IPS-18c (cell line): Measurements from ENCODE around the gene PPP2R2B.
"Not testable (repeated sequence)": the region's sequence is repeated elsewhere in the genome, so short reads cannot be mapped to it uniquely, and the experiment has no call there.

Experiments
- H3K4me3 ChIP-seq: 2 replicates; pipeline ENCODE4 v1.7.0; 2013; ENCODE audit warnings: low read depth, mild to moderate bottlenecking, low read length, moderate library complexity; ENCODE audit not compliant: insufficient read depth
- H3K9me3 ChIP-seq: one replicate; pipeline ENCODE4 v1.6.1; 2013; ENCODE audit warnings: mild to moderate bottlenecking, low read length, moderate library complexity; ENCODE audit not compliant: control insufficient read depth, insufficient read depth

PPP2R2B gene

DNA sequence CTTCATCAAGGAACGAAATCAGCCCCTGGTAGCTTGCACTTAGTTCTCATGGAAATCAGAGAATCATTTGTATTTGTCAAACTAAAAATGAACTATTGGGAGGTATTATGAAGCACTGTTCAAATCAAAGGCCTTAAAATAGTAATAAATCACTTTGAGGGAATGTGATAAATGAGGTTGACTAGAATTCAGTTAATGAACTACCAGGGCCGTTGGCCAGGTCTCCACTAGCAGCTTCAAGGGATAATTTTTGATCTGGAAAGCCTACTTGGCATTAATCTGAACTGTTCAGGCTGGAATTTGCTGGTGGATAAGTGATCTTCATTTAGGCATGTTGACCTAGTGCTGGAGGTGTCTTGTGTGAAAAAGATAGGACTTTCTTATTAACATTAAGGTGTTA, 286.2 kb downstream of the PPP2R2B start:
- Histone ChIP-seq H3K4me3 (no peak overlapping the region), H3K9me3 (no peaks in the 10 kb centered on the region)

GRCh38 chr5:146589028-146589345, 289.6 kb downstream of the PPP2R2B start:
- H3K4me3 ChIP-seq = no peak overlapping the region

GRCh38 chr5:146588331-146589027, 290.1 kb downstream of the PPP2R2B start:
- H3K4me3 ChIP-seq = no peak overlapping the region
- H3K9me3 ChIP-seq = no peaks in the 10 kb centered on the region

More at GRCh38 chr5:146589028-146589345, 289.6 kb downstream of the PPP2R2B start:
- no peaks in the 10 kb centered on the region for H3K9me3 ChIP-seq

GRCh38 chr5:146586752-146587151, 291.8 kb downstream of the PPP2R2B start:
- no peaks in the 10 kb centered on the region for H3K9me3 ChIP-seq
- no peak overlapping the region for H3K4me3 ChIP-seq

- Histone ChIP-seq H3K4me3 (no peak overlapping the region), H3K9me3 (no peaks in the 10 kb centered on the region)
These were observed 293.8 kb downstream of the PPP2R2B start for GRCh38 chr5:146584750-146585149.

DNA sequence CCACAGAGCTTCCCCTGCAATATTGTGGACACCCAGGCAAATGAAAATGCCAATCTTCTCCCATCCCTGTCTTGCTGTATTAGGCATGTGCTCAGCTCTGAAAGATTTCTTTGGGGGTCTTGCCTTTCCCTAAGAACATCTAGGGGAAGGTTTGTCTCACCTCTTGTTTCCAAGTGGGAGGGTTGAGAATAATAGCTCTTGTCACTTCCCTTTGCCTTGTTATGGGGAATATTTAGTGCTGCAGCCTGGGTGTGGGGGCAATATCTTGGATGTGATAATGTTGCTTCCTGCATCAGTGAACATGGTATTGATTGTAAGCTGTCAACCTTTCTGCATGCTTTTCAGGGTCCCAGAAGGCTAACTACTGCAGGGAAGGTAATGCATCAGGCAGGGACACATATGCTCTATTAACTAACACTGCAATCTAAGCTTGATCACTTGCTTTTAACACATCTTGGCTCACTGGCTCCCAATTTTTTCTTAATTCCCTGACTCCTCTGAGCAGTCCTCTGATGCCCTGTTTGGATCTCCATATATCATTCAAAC, 296.4 kb downstream of the PPP2R2B start:
- H3K4me3 ChIP-seq = no peak overlapping the region
- H3K9me3 ChIP-seq = no peaks in the 10 kb centered on the region

- H3K4me3 ChIP-seq = no peak overlapping the region
- peaks cover 2% of the 10 kb centered on the region for H3K9me3 ChIP-seq
These were observed 298.3 kb downstream of the PPP2R2B start for GRCh38 chr5:146580237-146580636.

DNA sequence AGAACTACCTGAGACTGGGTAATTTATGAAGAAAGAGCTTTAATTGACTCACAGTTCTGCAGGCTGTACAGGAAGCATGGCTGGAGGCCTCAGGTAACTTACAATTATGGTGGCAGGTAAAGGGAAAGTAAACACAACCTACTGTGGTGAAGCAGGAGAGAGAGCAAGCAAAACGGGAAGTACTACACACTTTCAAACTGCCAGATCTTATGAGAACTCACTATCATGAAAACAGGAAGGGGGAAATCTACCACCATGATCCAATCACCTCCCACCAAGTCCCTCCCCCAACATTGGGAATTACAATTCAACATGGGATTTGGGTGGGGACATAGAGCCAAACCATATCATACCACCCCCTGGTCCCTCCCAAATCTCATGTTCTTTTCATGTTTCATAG, 303.8 kb downstream of the PPP2R2B start:
- no peak overlapping the region for H3K4me3 ChIP-seq
- H3K9me3 ChIP-seq = peaks cover 2% of the 10 kb centered on the region

GRCh38 chr5:146568161-146568560, 310.4 kb downstream of the PPP2R2B start:
- H3K9me3 ChIP-seq = no peaks in the 10 kb centered on the region
- no peak overlapping the region for H3K4me3 ChIP-seq

DNA sequence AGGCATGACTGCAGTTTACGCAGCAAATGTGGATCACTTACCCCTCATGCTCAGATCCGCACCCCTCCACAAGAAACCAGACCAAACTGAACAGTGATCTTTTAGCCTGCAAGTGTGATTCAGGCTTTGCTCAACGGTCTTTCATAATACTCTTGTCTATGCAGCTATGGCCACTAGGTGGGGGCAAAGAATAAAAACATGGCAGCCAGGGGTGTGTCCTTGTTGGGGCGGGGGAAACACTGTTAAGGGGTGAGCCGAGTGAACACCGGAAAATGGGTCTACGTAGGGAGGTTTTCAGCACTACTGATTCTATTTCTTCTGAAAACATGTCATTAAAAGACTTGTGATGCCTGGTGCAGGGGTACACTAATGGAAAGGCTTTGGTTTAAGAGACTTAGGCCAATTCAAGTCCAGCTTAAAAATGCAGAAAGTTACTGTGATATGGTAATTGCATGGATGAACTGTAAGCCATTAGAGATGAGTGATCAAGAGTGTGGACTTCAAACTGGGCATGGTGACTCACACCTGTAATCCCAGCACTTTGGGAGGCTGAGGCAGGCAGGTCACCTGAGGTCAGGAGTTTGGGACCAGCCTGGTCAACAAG, 312.7 kb downstream of the PPP2R2B start:
- H3K9me3 ChIP-seq = no peaks in the 10 kb centered on the region
- H3K4me3 ChIP-seq = no peak overlapping the region

DNA sequence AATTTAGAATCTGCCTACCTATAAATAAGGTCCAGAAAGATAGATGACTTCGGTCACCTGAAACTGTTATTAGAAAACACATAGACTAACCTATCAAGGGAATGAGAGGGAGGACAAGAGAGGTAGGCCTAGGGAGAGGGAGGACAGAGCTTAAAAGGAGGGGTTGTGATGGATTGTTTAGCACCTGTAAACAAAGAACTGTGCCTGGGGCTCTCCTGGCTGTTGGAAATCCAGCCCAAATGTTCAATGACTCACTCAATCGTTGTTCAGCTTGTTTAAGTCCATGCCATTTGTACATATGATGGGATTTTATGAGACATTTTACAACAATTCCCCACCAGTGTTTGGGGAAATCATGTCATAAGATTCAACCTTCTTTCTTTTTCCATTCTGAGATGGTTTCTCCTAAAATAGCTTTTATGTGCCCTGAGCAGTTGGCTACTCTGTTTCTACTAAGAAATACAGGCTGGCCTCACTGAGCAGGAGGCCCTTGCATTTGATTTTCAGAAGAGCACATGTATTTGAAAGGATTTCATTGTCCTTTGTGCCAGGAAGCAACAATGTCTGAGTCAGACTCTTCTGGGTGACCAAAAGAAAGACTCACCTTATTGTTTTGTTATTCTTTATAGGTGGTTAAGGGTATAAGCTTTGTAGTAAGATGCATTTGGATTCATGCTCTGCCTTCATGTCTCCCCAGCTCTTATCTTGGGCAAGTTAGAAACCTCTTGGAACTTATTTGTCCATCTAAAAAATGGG, 314.4 kb downstream of the PPP2R2B start:
- Histone ChIP-seq H3K4me3 (no peak overlapping the region), H3K9me3 (no peaks in the 10 kb centered on the region)

- Histone ChIP-seq H3K4me3 (no peak overlapping the region), H3K9me3 (no peaks in the 10 kb centered on the region)
These were observed 316.1 kb downstream of the PPP2R2B start for GRCh38 chr5:146562461-146562860.

- H3K4me3 ChIP-seq = no peak overlapping the region
- peaks cover 3% of the 10 kb centered on the region for H3K9me3 ChIP-seq
These were observed 316.8 kb downstream of the PPP2R2B start for GRCh38 chr5:146561711-146562110.

DNA sequence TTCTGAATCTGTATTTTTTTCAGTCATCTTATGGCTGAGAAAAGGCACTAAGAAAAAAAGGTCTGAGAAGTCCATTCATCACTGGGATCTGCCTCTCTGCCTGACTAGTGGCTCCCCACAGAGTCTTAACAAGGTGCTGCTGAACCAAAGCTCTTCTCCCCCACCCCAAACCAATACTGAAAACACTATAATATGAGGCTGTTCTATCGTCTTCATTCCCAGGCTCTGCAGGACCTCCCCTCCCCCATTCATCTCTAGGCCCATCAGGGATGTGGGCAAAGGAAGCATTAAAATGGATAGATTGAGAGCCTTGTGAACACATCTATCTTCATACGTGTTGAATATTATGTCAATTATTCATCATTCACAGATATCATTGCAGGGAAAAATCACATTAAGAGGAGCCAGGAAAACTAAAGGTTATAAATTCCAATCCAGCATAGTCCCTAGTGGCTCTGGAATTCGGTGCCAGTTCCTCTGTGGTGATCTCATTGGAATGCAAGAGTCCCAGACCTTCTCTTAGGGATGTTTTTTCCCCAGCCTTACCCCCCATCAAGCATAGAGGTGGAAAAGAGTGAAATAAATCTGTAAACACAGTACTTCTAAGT, 318.2 kb downstream of the PPP2R2B start:
- peaks cover 4% of the 10 kb centered on the region for H3K9me3 ChIP-seq
- H3K4me3 ChIP-seq = no peak overlapping the region

GRCh38 chr5:146556884-146557283, 321.7 kb downstream of the PPP2R2B start:
- H3K9me3 ChIP-seq, H3K4me3 ChIP-seq: not testable (repeated sequence)

- peaks cover 4% of the 10 kb centered on the region for H3K9me3 ChIP-seq
- no peak overlapping the region for H3K4me3 ChIP-seq
These were observed 325.1 kb downstream of the PPP2R2B start for GRCh38 chr5:146553446-146553845.

DNA sequence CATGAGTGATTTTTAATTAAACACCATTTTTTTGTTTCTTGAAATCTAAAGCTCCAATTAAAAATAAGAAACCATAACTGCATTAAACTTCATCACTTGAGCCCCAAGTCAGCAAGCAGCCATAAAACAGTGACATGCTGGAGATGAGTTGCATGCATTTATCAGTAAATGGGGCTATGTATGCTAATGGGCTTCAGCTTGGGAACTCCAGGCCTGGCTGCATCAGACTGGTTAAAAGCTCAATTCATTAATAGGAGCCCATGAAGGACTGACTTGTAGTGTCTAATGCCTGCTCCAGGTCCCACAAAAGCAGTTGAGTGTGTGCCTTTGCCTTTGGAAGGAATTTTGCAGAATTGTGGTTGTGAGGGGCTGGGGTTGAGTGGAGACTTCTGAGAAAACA, 328.9 kb downstream of the PPP2R2B start:
- Histone ChIP-seq H3K9me3 (no peaks in the 10 kb centered on the region), H3K4me3 (no peak overlapping the region)
